A549 (cell line): ENCODE data around the gene AHCYL2.

Experiments used
- CBX2 ChIP-seq: fragments of 200-600 bp; sonication (generic); IDR thresholded peaks from 2 replicates; pipeline ENCODE4 v1.6.1; 2016; ENCODE audit warnings: low read depth, mild to moderate bottlenecking, borderline replicate concordance
- CBX8 ChIP-seq: fragments of 200-600 bp; sonication (generic); IDR thresholded peaks from 2 replicates; pipeline ENCODE4 v1.6.1; 2016
- CTCF ChIP-seq: fragments of >200 bp; sonication (Bioruptor Twin); formaldehyde crosslinking; IDR thresholded peaks from 3 replicates; pipeline ENCODE4 v1.5.1; 2016
- JUN ChIP-seq, 2 experiments: fragments of >200 bp; sonication (Bioruptor Twin); formaldehyde crosslinking; IDR thresholded peaks; 2 replicates in 1 of 2; 3 replicates in 1 of 2; pipeline ENCODE4 v1.6.1; 2016 to 2017
- MYC ChIP-seq: IDR thresholded peaks from 2 replicates; pipeline ENCODE4 v1.6.1; 2012; ENCODE audit warnings: mild to moderate bottlenecking, inconsistent platforms, low read length, improper control_type of control experiment, borderline replicate concordance
- NR3C1 ChIP-seq: fragments of >200 bp; sonication (Bioruptor Twin); formaldehyde crosslinking; IDR thresholded peaks from 3 replicates; pipeline ENCODE4 v1.6.1; 2017
- RFX5 ChIP-seq: fragments of 450-650 bp; IDR thresholded peaks from 2 replicates; pipeline ENCODE4 v1.7.1; 2014; ENCODE audit warnings: antibody characterized with exemption, mild to moderate bottlenecking, moderate library complexity
- SREBF2 ChIP-seq: fragments of 450-650 bp; IDR thresholded peaks from 2 replicates; pipeline ENCODE4 v1.6.1; 2014; ENCODE audit warnings: mild to moderate bottlenecking, moderate library complexity
- TF ChIP-seq, protein P1 (sequence below): IDR thresholded peaks from 2 replicates; pipeline ENCODE4 v1.6.1; 2012; ENCODE audit warnings: low read depth, borderline replicate concordance

DNA sequence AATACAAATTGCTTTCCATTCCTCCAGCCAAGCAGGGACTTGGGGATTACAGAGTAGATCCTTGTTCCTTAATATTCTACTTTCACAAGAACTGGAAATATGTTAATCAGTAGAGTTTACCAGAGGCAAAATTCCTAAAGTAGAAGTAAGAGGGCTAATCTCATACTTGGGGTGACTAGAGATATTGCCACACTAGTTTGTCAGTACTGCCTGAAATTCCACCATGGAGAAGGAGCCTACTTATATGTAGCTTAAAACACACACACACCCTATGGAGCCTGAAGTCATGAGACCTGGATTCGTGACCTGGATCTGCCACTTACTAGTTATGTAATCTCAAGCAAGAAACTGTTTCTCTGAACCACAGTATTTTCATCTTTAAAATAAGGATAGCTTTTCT lies 243.3 kb downstream of the AHCYL2 start:
- TF ChIP-seq MYC (no peak), NR3C1 (no peak), CBX2 (no peak), CTCF (no peak), CBX8 (no peak), JUN (IDR thresholded peaks at IDR 0.05) (no peak), SREBF2 (no peak), RFX5 (no peak)
- TF ChIP-seq, protein P1, sequence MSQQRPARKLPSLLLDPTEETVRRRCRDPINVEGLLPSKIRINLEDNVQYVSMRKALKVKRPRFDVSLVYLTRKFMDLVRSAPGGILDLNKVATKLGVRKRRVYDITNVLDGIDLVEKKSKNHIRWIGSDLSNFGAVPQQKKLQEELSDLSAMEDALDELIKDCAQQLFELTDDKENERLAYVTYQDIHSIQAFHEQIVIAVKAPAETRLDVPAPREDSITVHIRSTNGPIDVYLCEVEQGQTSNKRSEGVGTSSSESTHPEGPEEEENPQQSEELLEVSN = no peak
